ENCODE data around the gene SLC12A7.

DNA sequence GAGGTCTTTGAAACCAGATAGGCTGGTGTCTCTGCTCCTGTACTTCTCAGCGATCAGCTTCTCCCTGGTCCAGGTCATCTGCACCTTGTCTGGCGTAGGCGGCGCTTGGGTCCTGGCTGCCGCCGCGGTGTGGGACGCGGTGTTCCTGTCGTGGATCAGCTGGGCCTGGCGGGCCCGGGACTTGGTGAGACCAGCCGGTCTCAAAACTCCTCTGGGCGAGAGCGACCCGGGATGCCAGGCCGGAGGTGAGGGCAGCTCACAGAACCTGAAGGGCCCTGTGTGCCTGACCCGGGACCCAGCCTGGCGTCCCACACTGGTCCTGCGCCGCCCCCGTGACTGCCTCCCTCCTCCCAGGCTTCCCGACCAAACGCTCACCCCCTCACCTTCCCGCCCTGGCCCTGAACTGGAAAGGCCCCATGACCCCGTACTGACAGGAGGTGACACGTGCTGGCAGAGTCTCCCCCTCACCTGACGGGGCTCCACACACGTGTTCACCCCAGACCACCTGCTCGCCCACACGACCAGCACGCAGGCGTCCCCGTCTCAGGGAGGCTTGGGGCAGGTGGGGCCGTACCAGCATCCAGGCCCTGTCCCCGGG is 54.3 kb downstream of the SLC12A7 start:
- TF ChIP-seq, protein P1, sequence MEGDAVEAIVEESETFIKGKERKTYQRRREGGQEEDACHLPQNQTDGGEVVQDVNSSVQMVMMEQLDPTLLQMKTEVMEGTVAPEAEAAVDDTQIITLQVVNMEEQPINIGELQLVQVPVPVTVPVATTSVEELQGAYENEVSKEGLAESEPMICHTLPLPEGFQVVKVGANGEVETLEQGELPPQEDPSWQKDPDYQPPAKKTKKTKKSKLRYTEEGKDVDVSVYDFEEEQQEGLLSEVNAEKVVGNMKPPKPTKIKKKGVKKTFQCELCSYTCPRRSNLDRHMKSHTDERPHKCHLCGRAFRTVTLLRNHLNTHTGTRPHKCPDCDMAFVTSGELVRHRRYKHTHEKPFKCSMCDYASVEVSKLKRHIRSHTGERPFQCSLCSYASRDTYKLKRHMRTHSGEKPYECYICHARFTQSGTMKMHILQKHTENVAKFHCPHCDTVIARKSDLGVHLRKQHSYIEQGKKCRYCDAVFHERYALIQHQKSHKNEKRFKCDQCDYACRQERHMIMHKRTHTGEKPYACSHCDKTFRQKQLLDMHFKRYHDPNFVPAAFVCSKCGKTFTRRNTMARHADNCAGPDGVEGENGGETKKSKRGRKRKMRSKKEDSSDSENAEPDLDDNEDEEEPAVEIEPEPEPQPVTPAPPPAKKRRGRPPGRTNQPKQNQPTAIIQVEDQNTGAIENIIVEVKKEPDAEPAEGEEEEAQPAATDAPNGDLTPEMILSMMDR (IDR thresholded peaks at IDR 0.05) = no peak
- no peak for TF ChIP-seq POLR2A (IDR thresholded peaks at IDR 0.05)
- TF ChIP-seq POLR2AphosphoS5 (IDR thresholded peaks at IDR 0.05) = no peak
